HCT116 (cell line): ENCODE data around the gene DOCK4. TPM values are rescaled to one million over a fixed set of nuclear protein-coding genes. Genes with fewer than 3 reads are reported as not detected.

Source experiments
- ATAC-seq: fragments of 200-7000 bp; cut with Tn5 transposase; 2 replicates; pipeline ENCODE4 v1.9.1; 2020; ENCODE audit warnings: mild to moderate bottlenecking, moderate library complexity
- BruUV-seq: library from RNA; stranded (reverse); fragments of 400-500 nt; replicated peaks from 2 replicates; lab custom pipeline; 2021; lab: Mats Ljungman, UMichigan
- CTCF ChIA-PET: fragments of 300-600 bp; sonication (Branson Sonifier 250); formaldehyde crosslinking; loops from one replicate; lab custom pipeline; 2021; ENCODE audit warnings: antibody characterized with exemption; lab: Charles Lee
- POLR2A ChIA-PET: fragments of 300-600, 350-600 bp; sonication (Branson Sonifier 250); formaldehyde crosslinking; loops from one replicate; lab custom pipeline; 2021; ENCODE audit warnings: antibody characterized with exemption; lab: Charles Lee
- RAD21 ChIA-PET, 2 experiments: fragments of 300-600 bp; sonication (Branson Sonifier 250); formaldehyde crosslinking; loops; one replicate each; lab custom pipeline; 2023; ENCODE audit warnings: low total read pairs in 2 of 2; ENCODE audit not compliant: uncharacterized antibody in 2 of 2, unreplicated experiment in 2 of 2, low non-redundant PET in 1 of 2; lab: Charles Lee
- DNase-seq: peaks from one replicate; pipeline ENCODE4 v3.0.0-alpha.2; 2010; ENCODE audit warnings: low read depth, low spot score
- H2AFZ ChIP-seq: fragments of 200-600 bp; shearing (Covaris generic), sonication (generic); 2 replicates; pipeline ENCODE4 v1.6.1; 2017; ENCODE audit warnings: low read depth, mixed run types, mixed read lengths, antibody characterized with exemption, low read length; ENCODE audit not compliant: poor library complexity, severe bottlenecking
- H3K27ac ChIP-seq: 2 replicates; pipeline ENCODE4 v1.5.1; 2012; ENCODE audit warnings: low read depth, low read length
- H3K27me3 ChIP-seq: fragments of 200-600 bp; sonication (generic); 2 replicates; pipeline ENCODE4 v1.6.1; 2016; ENCODE audit warnings: mixed run types, low read length, mixed read lengths; ENCODE audit not compliant: insufficient read depth
- H3K36me3 ChIP-seq, 2 experiments: fragments of 200-500 bp in 1 of 2; fragments of 200-600 bp in 1 of 2; sonication (Bioruptor generic) in 1 of 2; sonication (generic) in 1 of 2; 2 replicates each; pipeline versions ENCODE4 v1.5.1 to v1.6.1; 2014 to 2016; ENCODE audit warnings: low read length in 2 of 2, inconsistent platforms in 1 of 2, mixed read lengths in 1 of 2, mixed run types in 1 of 2; ENCODE audit not compliant: insufficient read depth in 2 of 2, control insufficient read depth in 1 of 2
- H3K4me1 ChIP-seq, 2 experiments: fragments of 200-600 bp in 1 of 2; sonication (generic) in 1 of 2; 2 replicates each; pipeline versions ENCODE4 v1.5.1 to v1.6.1; 2012 to 2017; ENCODE audit warnings: low read length in 2 of 2, inconsistent platforms in 1 of 2, mild to moderate bottlenecking in 1 of 2, mixed read lengths in 1 of 2, mixed run types in 1 of 2, moderate library complexity in 1 of 2; ENCODE audit not compliant: insufficient read depth in 2 of 2, control insufficient read depth in 1 of 2
- H3K4me2 ChIP-seq: fragments of 200-600 bp; sonication (generic); 2 replicates; pipeline ENCODE4 v1.6.1; 2017; ENCODE audit warnings: mixed run types, low read length, mixed read lengths
- H3K4me3 ChIP-seq, 2 experiments: fragments of 200-600 bp in 1 of 2; sonication (generic) in 1 of 2; replicated peaks in 1 of 2; 2 replicates each; pipeline ENCODE4 v1.5.1; 2011 to 2016; ENCODE audit warnings: low read length in 2 of 2, control low read depth in 1 of 2, low read depth in 1 of 2, mild to moderate bottlenecking in 1 of 2, mixed read lengths in 1 of 2, mixed run types in 1 of 2
- H3K79me2 ChIP-seq: fragments of 200-600 bp; sonication (generic); 2 replicates; pipeline ENCODE4 v1.6.1; 2017; ENCODE audit warnings: mild to moderate bottlenecking, mixed run types, low read length, moderate library complexity, mixed read lengths; ENCODE audit not compliant: insufficient read depth
- H3K9ac ChIP-seq: fragments of 200-600 bp; sonication (generic); 2 replicates; pipeline ENCODE4 v1.6.1; 2016; ENCODE audit warnings: low read length, mixed read lengths
- H3K9me2 ChIP-seq: fragments of 200-600 bp; sonication (generic), shearing (Covaris generic); 2 replicates; pipeline ENCODE4 v1.6.1; 2017; ENCODE audit warnings: mixed run types, mild to moderate bottlenecking, moderate library complexity; ENCODE audit not compliant: insufficient read depth
- H3K9me3 ChIP-seq, 2 experiments: fragments of 200-500 bp in 1 of 2; fragments of 200-600 bp in 1 of 2; sonication (Bioruptor generic) in 1 of 2; sonication (generic) in 1 of 2; 2 replicates each; pipeline ENCODE4 v1.6.1; 2014 to 2017; ENCODE audit warnings: low read length in 2 of 2, mixed read lengths in 2 of 2, inconsistent platforms in 1 of 2, low read depth in 1 of 2, mild to moderate bottlenecking in 1 of 2, mixed run types in 1 of 2, moderate library complexity in 1 of 2; ENCODE audit not compliant: control insufficient read depth in 1 of 2, insufficient read depth in 1 of 2
- H4K20me1 ChIP-seq: fragments of 200-600 bp; sonication (generic), shearing (Covaris generic); 2 replicates; pipeline ENCODE4 v1.6.1; 2017; ENCODE audit warnings: mixed run types, mild to moderate bottlenecking, moderate library complexity; ENCODE audit not compliant: insufficient read depth
- ATF3 ChIP-seq: IDR thresholded peaks from 2 replicates; pipeline ENCODE4 v1.6.1; 2012
- CBX3 ChIP-seq: IDR thresholded peaks from 2 replicates; pipeline ENCODE4 v1.6.1; 2012; ENCODE audit warnings: low read depth
- ELF1 ChIP-seq: IDR thresholded peaks from 2 replicates; pipeline ENCODE4 v1.6.1; 2012; ENCODE audit warnings: low read depth, borderline replicate concordance
- EZH2 ChIP-seq: fragments of 200-600 bp; sonication (generic); IDR thresholded peaks from 2 replicates; pipeline ENCODE4 v1.6.1; 2017; ENCODE audit warnings: antibody characterized with exemption, mixed run types
- EZH2phosphoT487 ChIP-seq: fragments of 200-600 bp; IDR thresholded peaks from 2 replicates; pipeline ENCODE4 v1.6.1; 2018; ENCODE audit warnings: antibody characterized with exemption, borderline replicate concordance
- FOSL1 ChIP-seq: IDR thresholded peaks from 2 replicates; pipeline ENCODE4 v1.6.1; 2012; ENCODE audit warnings: low read depth
- JUND ChIP-seq: IDR thresholded peaks from 2 replicates; pipeline ENCODE4 v1.6.1; 2012
- POLR2A ChIP-seq: IDR thresholded peaks from 2 replicates; pipeline ENCODE4 v1.7.0; 2011; ENCODE audit warnings: borderline replicate concordance; ENCODE audit not compliant: insufficient read depth, insufficient read length; ENCODE audit errors: extremely low read depth
- POLR2AphosphoS5 ChIP-seq: IDR thresholded peaks from 2 replicates; pipeline ENCODE4 v1.6.1; 2011; ENCODE audit warnings: mild to moderate bottlenecking, low read depth, low read length, moderate library complexity
- SIN3A ChIP-seq: IDR thresholded peaks from 2 replicates; pipeline ENCODE4 v1.6.1; 2012; ENCODE audit warnings: low read depth
- SP1 ChIP-seq: IDR thresholded peaks from 2 replicates; pipeline ENCODE4 v1.6.1; 2012; ENCODE audit warnings: low read depth
- SRF ChIP-seq: IDR thresholded peaks from 2 replicates; pipeline ENCODE4 v1.6.1; 2012; ENCODE audit warnings: low read depth
- TCF7L2 ChIP-seq: IDR thresholded peaks from 2 replicates; pipeline ENCODE4 v1.7.0; 2011; ENCODE audit warnings: borderline replicate concordance, inconsistent platforms; ENCODE audit not compliant: insufficient read depth, insufficient read length; ENCODE audit errors: extremely low read depth
- YY1 ChIP-seq: IDR thresholded peaks from 2 replicates; pipeline ENCODE4 v1.6.1; 2011; ENCODE audit warnings: low read length, low read depth, moderate library complexity, mild to moderate bottlenecking; ENCODE audit not compliant: insufficient replicate concordance; ENCODE audit errors: extremely low read depth
- ZFX ChIP-seq: fragments of 450-650 bp; IDR thresholded peaks from 2 replicates; pipeline ENCODE4 v1.6.1; 2017
- intact Hi-C: fragments of 100-400 bp; cut with micrococcal nuclease; formaldehyde crosslinking; loops from 2 replicates; pipeline ENCODE4 v1.10.0; 2022
- total RNA-seq: library from RNA; stranded (reverse); gene quantifications from one replicate; pipeline ENCODE4 v1.2.1, GENCODE V29; 2021; ENCODE audit not compliant: unreplicated experiment
- TF ChIP-seq, protein P1 (sequence below): IDR thresholded peaks from 2 replicates; pipeline ENCODE4 v1.6.1; 2012
- TF ChIP-seq, protein P2 (sequence below): IDR thresholded peaks from 2 replicates; pipeline ENCODE4 v1.6.1; 2012; ENCODE audit warnings: low read depth

The DOCK4 gene
- total RNA-seq, 1 experiment from 2014 or later, result 2.2 TPM

DNA sequence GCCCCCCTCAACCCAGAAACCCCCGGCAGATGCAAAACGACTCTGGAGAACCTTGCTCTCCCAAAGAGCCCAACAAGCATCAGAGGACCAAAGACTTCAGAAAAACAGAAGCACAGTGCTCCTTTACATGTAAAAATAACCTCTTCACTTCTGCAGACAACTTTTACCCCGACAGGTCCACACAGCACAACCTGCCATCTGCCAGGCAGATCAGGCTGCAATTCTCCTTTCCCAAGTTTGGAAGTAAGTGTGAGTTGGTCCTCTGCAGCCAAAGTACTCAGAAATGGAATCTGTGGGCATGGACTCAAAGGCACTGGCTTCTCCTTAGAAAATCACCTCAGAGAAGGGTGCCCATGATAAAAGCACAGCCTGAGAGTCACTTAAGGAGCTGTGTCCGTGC lies 26.0 kb downstream of the DOCK4 start:
- BruUV-seq, result no TSS peak
- H3K4me1 ChIP-seq, result no peaks in the 10 kb centered on the region
- H3K36me3 ChIP-seq, result no peaks in the 10 kb centered on the region
- CTCF ChIA-PET, result no interaction called here
- H3K9me2 ChIP-seq, result no peaks in the 10 kb centered on the region
- intact Hi-C loops, result no loop called here
- DNase-seq (no peak), ATAC-seq (no peak)
- no peaks in the 10 kb centered on the region for H3K9me3 ChIP-seq
- H3K27me3 ChIP-seq, result peaks cover 14% of the 10 kb centered on the region; the same call in 1 of the 2 replicates
- POLR2A ChIA-PET, result no interaction called here
- H3K9ac ChIP-seq, result no peak overlapping the region
- no peak overlapping the region for H2AFZ ChIP-seq
- H4K20me1 ChIP-seq, result no peaks in the 10 kb centered on the region
- no peak for TF ChIP-seq SRF
- TF ChIP-seq, protein P1, sequence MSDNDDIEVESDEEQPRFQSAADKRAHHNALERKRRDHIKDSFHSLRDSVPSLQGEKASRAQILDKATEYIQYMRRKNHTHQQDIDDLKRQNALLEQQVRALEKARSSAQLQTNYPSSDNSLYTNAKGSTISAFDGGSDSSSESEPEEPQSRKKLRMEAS, result no peak
- TF ChIP-seq ELF1, result no peak
- no peak for TF ChIP-seq EZH2phosphoT487
- no peak for TF ChIP-seq POLR2A
- TF ChIP-seq YY1, result no peak
- TF ChIP-seq, protein P2, sequence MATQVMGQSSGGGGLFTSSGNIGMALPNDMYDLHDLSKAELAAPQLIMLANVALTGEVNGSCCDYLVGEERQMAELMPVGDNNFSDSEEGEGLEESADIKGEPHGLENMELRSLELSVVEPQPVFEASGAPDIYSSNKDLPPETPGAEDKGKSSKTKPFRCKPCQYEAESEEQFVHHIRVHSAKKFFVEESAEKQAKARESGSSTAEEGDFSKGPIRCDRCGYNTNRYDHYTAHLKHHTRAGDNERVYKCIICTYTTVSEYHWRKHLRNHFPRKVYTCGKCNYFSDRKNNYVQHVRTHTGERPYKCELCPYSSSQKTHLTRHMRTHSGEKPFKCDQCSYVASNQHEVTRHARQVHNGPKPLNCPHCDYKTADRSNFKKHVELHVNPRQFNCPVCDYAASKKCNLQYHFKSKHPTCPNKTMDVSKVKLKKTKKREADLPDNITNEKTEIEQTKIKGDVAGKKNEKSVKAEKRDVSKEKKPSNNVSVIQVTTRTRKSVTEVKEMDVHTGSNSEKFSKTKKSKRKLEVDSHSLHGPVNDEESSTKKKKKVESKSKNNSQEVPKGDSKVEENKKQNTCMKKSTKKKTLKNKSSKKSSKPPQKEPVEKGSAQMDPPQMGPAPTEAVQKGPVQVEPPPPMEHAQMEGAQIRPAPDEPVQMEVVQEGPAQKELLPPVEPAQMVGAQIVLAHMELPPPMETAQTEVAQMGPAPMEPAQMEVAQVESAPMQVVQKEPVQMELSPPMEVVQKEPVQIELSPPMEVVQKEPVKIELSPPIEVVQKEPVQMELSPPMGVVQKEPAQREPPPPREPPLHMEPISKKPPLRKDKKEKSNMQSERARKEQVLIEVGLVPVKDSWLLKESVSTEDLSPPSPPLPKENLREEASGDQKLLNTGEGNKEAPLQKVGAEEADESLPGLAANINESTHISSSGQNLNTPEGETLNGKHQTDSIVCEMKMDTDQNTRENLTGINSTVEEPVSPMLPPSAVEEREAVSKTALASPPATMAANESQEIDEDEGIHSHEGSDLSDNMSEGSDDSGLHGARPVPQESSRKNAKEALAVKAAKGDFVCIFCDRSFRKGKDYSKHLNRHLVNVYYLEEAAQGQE, result no peak
- TF ChIP-seq SIN3A, result no peak
- TF ChIP-seq ATF3, result no peak
- TF ChIP-seq POLR2AphosphoS5, result no peak
- TF ChIP-seq EZH2, result no peak
- TF ChIP-seq SP1, result no peak
- TF ChIP-seq ZFX, result no peak
- no peak for TF ChIP-seq CBX3
- no peak for TF ChIP-seq TCF7L2
- TF ChIP-seq JUND, result no peak
- TF ChIP-seq FOSL1, result no peak
- H3K4me2 ChIP-seq, result no peak overlapping the region
- no peaks in the 10 kb centered on the region for H3K79me2 ChIP-seq
- RAD21 ChIA-PET, result no interaction called here
- H3K4me3 ChIP-seq, result no peak overlapping the region
- H3K27ac ChIP-seq, result no peak overlapping the region
